ENCODE measurements around the gene SHFL. TPM values are rescaled to one million over a fixed set of nuclear protein-coding genes. Genes with fewer than 3 reads are reported as not detected.

SHFL gene
- total RNA-seq, 1 experiment from 2014 or later = 17.4 TPM

DNA sequence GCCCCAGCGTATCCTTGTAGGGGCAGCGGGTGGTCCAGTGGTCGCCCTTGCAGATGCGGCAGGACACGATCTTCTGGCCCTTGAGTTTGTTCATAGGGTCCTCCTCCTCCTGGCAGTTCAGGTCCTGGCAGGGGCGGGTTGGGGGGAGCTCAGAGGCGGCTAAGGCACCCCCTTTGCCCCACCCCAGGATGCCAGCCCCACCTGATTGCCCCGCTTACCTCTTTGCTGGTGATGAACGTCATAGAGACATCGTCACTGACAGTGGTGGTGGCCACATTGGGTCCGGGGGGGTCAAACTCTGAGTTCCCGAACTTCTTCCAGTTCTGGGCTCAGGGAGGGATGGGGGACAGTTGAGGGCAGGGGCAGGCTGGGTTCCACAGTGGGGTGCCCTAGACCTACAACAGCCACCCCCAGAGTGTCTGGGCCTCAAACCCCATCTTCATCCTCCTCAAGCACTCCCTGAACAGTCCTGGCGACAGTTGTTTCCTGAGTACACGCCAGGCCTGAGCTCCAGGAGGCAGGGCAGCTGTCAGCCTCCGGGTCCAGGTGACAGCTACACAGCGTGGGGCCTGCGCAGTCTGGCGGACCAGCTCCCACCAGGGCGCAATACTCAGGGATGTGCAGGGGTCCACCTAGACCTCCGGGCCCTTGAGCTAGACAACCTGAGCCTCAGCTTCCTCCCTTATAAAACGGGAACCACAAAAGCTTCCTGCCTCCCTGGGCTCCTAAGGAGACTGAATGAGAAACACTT lies 30.9 kb downstream of the SHFL start:
- TF ChIP-seq CTCF (IDR thresholded peaks at IDR 0.05) = no peak
- Histone ChIP-seq H3K27ac (ENCODE audit: low read length) (no peak overlapping the region), H3K9me3 (ENCODE audit: control insufficient read depth, insufficient read depth, low read depth, low read length) (no peaks in the 10 kb centered on the region), H3K4me1 (ENCODE audit: control insufficient read depth, insufficient read depth, low read length) (peaks cover 3% of the 10 kb centered on the region), H3K36me3 (ENCODE audit: control insufficient read depth, insufficient read depth, low read length) (peaks cover 3% of the 10 kb centered on the region; the same call in 1 of the 2 replicates), H3K4me3 (ENCODE audit: low read depth in 2 of 2, low read length in 2 of 2) (no peak overlapping the region), H3K27me3 (ENCODE audit: control insufficient read depth, insufficient read depth, low read length) (no peaks in the 10 kb centered on the region)
- DNase-seq (ENCODE audit: low read depth, low spot score) (no peak), ATAC-seq (no peak)
- in situ Hi-C loops (cut with HindIII; ENCODE audit: low pct_unique_long_range_greater_than_20kb, low sequenced_read_pairs) = no loop called here
- BruUV-seq (replicated peaks) = no TSS peak
- intact Hi-C loops (cut with micrococcal nuclease; ENCODE audit: unreplicated experiment) = no loop called here
- ChIA-PET POLR2A (no interaction called here), CTCF (no interaction called here)

DNA sequence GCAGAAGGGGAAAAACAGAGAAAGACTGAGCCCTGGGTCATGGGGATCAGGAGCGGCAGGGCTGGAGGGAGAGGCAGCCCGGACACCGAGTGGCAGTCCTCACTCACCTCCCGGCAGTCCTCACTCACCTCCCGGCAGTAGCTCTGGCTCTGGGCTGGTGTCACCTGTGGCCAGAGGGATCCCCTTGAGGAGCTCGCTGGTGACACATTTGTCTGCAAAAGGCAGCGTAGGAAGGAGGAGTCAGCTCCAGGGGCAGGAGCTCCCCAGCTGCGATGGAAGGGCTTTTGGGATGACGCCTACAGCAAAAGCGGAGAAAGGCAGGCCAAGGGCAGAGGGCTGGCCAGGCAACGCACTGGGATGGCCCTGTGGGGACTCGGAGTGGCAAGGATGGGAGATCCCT lies 32.8 kb downstream of the SHFL start:
- no peak for DNase-seq (ENCODE audit: low read depth, low spot score)
- ATAC-seq = no peak
- no peaks in the 10 kb centered on the region for H3K27me3 ChIP-seq (ENCODE audit: control insufficient read depth, insufficient read depth, low read length)
- intact Hi-C loops (cut with micrococcal nuclease; ENCODE audit: unreplicated experiment) = no loop called here
- H3K9me3 ChIP-seq (ENCODE audit: control insufficient read depth, insufficient read depth, low read depth, low read length) = no peaks in the 10 kb centered on the region
- peaks cover 3% of the 10 kb centered on the region; the same call in 1 of the 2 replicates for H3K36me3 ChIP-seq (ENCODE audit: control insufficient read depth, insufficient read depth, low read length)
- no TSS peak for BruUV-seq (replicated peaks)
- in situ Hi-C loops (cut with HindIII; ENCODE audit: low pct_unique_long_range_greater_than_20kb, low sequenced_read_pairs) = no loop called here
- TF ChIP-seq CTCF (IDR thresholded peaks at IDR 0.05) (no peak), POLR2AphosphoS5 (IDR thresholded peaks at IDR 0.05; ENCODE audit: low read depth, low read length) (no peak), TCF7L2 (IDR thresholded peaks at IDR 0.05; ENCODE audit: low read depth, low read length) (no peak), SIN3A (IDR thresholded peaks at IDR 0.05; ENCODE audit: borderline replicate concordance, insufficient read depth, low read depth, low read length) (no peak)
- TF ChIP-seq, protein P1, sequence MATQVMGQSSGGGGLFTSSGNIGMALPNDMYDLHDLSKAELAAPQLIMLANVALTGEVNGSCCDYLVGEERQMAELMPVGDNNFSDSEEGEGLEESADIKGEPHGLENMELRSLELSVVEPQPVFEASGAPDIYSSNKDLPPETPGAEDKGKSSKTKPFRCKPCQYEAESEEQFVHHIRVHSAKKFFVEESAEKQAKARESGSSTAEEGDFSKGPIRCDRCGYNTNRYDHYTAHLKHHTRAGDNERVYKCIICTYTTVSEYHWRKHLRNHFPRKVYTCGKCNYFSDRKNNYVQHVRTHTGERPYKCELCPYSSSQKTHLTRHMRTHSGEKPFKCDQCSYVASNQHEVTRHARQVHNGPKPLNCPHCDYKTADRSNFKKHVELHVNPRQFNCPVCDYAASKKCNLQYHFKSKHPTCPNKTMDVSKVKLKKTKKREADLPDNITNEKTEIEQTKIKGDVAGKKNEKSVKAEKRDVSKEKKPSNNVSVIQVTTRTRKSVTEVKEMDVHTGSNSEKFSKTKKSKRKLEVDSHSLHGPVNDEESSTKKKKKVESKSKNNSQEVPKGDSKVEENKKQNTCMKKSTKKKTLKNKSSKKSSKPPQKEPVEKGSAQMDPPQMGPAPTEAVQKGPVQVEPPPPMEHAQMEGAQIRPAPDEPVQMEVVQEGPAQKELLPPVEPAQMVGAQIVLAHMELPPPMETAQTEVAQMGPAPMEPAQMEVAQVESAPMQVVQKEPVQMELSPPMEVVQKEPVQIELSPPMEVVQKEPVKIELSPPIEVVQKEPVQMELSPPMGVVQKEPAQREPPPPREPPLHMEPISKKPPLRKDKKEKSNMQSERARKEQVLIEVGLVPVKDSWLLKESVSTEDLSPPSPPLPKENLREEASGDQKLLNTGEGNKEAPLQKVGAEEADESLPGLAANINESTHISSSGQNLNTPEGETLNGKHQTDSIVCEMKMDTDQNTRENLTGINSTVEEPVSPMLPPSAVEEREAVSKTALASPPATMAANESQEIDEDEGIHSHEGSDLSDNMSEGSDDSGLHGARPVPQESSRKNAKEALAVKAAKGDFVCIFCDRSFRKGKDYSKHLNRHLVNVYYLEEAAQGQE (IDR thresholded peaks at IDR 0.05; ENCODE audit: insufficient read depth in 1 of 2, low read depth in 2 of 2, low read length in 1 of 2) = no peak
- no peaks in the 10 kb centered on the region; the same call in 1 of the 2 replicates for H3K4me1 ChIP-seq (ENCODE audit: control insufficient read depth, insufficient read depth, low read length)
- ChIA-PET POLR2A (interaction anchor here (0.6 kb wide), 1 partner anchor 131 kb away, joined by 4 read pairs; no protein-coding TSS in a partner anchor), CTCF (no interaction called here)
- peak overlapping the region; percentile 88 for H3K27ac ChIP-seq (ENCODE audit: low read length)
- peak overlapping the region; percentile 73 to 84 for H3K4me3 ChIP-seq (ENCODE audit: low read depth in 2 of 2, low read length in 2 of 2)
